ENCODE results near the gene VAV2. TPM values are rescaled to one million over a fixed set of nuclear protein-coding genes. Genes with fewer than 3 reads are reported as not detected.

The VAV2 gene
- total and polyA plus RNA-seq, 2 experiments from 2014 or later: 10.8 to 15.3 TPM

DNA sequence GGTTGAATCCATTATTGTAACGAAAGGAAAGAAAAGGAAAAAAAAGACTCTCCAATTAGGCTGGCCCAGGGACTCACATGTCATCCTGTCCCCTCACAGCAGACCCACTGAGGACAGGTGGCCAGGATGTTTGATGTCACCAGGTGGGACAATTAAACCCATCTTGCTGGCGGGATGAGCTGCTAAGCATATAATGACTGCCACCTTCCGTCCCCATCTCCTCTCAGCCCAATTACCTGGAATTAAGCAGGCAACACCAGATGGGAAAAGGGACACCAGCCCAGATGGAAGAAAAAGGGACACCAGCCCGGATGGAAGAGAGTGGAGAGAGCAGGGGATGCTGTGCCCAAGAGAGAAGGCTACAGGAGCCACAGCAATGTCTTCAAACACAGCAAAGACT lies 137.4 kb downstream of the VAV2 start:
- Histone ChIP-seq H3K4me1 (ENCODE audit: low read depth) (no peaks in the 10 kb centered on the region), H3K9me3 (ENCODE audit: low read depth) (no peaks in the 10 kb centered on the region), H3K36me3 (no peaks in the 10 kb centered on the region), H3K27ac (no peak overlapping the region), H3K4me3 (no peak overlapping the region), H3K27me3 (no peaks in the 10 kb centered on the region)
- TF ChIP-seq, protein P1, sequence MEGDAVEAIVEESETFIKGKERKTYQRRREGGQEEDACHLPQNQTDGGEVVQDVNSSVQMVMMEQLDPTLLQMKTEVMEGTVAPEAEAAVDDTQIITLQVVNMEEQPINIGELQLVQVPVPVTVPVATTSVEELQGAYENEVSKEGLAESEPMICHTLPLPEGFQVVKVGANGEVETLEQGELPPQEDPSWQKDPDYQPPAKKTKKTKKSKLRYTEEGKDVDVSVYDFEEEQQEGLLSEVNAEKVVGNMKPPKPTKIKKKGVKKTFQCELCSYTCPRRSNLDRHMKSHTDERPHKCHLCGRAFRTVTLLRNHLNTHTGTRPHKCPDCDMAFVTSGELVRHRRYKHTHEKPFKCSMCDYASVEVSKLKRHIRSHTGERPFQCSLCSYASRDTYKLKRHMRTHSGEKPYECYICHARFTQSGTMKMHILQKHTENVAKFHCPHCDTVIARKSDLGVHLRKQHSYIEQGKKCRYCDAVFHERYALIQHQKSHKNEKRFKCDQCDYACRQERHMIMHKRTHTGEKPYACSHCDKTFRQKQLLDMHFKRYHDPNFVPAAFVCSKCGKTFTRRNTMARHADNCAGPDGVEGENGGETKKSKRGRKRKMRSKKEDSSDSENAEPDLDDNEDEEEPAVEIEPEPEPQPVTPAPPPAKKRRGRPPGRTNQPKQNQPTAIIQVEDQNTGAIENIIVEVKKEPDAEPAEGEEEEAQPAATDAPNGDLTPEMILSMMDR (IDR thresholded peaks at IDR 0.05; ENCODE audit: low read depth, low read length): no peak
- DNase-seq (ENCODE audit: low read depth in 1 of 2, low spot score in 1 of 2): no peak

DNA sequence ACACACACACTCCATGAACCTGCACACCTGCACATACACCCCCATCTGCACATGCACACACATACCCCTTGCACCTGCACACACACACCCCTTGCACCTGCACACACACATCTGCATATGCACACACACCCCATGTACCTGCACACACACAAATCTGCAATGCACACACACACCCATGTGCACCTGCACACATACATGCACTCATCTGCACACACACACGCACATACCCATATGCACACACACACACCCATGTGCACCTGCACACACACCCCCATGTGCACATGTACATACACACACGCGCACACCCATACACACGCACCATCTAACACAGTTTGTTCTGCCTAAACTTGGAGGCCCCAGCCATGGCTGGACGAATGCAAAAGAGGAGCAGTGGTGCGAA lies 138.1 kb downstream of the VAV2 start:
- Histone ChIP-seq H3K4me1 (ENCODE audit: low read depth) (no peaks in the 10 kb centered on the region), H3K27ac (no peak overlapping the region)
- TF ChIP-seq, protein P1 (IDR thresholded peaks at IDR 0.05; ENCODE audit: low read depth, low read length): no peak

DNA sequence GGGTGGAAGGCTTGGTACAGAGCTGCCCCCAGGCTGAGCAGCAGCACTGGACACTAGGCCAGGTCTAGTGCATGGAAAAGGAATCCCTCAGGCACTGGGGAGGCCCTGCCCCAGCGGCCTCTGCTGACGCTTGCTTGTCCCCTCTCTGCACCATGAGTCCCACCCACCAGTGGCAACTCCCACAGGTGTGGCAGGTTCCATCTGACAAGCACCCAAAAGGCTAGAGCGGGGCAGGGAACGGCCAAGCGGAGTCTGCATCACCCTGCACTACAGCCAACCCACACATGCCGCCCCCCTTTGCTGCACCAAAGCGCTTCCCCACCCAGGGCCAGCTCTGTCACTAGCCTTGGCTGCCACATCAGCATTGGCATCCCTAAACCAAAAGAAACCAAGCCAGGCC lies 138.8 kb downstream of the VAV2 start:
- Histone ChIP-seq H3K27me3 (no peaks in the 10 kb centered on the region), H3K4me1 (ENCODE audit: low read depth) (no peaks in the 10 kb centered on the region), H3K27ac (no peak overlapping the region), H3K36me3 (no peaks in the 10 kb centered on the region), H3K4me3 (no peak overlapping the region), H3K9me3 (ENCODE audit: low read depth) (no peaks in the 10 kb centered on the region)
- no peak for DNase-seq (ENCODE audit: low read depth in 1 of 2, low spot score in 1 of 2)
- TF ChIP-seq, protein P1 (IDR thresholded peaks at IDR 0.05; ENCODE audit: low read depth, low read length): no peak

More for the DNA sequence above, 138.1 kb downstream of the VAV2 start:
- no peaks in the 10 kb centered on the region for H3K9me3 ChIP-seq (ENCODE audit: low read depth)
- no peaks in the 10 kb centered on the region for H3K27me3 ChIP-seq
- H3K4me3 ChIP-seq: no peak overlapping the region
- H3K36me3 ChIP-seq: no peaks in the 10 kb centered on the region
- DNase-seq (ENCODE audit: low read depth in 1 of 2, low spot score in 1 of 2): no peak

DNA sequence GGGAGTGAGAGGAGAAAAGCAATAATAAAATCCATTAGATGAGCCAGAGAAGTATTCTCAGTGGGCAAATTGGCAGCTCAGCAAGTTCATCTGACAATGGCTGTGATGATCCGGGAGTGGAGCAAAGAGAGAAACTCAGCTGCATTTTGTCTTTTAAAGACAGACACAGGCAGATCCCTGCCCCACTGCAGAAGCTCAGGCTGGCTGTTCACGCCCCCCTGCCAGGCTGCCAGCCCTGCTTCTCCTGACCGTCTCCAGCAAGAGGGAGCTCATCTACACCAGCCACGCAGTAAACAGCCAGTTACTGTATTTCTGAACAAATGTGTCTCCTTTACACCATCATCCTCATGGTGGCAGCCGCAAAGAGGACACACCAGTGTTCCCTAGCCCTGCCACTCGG lies 139.7 kb downstream of the VAV2 start:
- Histone ChIP-seq H3K4me3 (no peak overlapping the region), H3K4me1 (ENCODE audit: low read depth) (no peaks in the 10 kb centered on the region), H3K27me3 (no peaks in the 10 kb centered on the region), H3K9me3 (ENCODE audit: low read depth) (no peaks in the 10 kb centered on the region), H3K27ac (no peak overlapping the region), H3K36me3 (no peaks in the 10 kb centered on the region)
- TF ChIP-seq, protein P1 (IDR thresholded peaks at IDR 0.05; ENCODE audit: low read depth, low read length): no peak
- DNase-seq (ENCODE audit: low read depth in 1 of 2, low spot score in 1 of 2): no peak

DNA sequence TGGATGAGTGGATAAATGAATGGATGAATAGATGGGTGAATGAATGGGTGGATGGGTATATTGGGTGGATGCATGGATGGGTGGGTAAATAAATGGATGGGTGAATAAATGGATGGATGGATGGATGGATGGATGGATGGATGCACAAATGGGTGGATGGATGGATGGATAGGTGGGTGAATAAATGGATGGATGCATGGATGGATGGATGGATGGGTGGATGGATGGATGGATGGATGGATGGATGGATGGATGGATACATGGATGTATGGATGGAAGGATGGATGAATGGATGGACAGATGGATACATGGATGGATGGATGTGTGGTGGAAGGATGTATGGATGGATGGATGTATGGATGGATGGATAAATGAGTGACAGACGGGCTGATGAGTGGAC lies 140.4 kb downstream of the VAV2 start:
- no peaks in the 10 kb centered on the region for H3K9me3 ChIP-seq (ENCODE audit: low read depth)
- no peaks in the 10 kb centered on the region for H3K36me3 ChIP-seq
- H3K27ac ChIP-seq: no peak overlapping the region
- no peak overlapping the region for H3K4me3 ChIP-seq
- DNase-seq (ENCODE audit: low read depth in 1 of 2, low spot score in 1 of 2): no peak
- TF ChIP-seq, protein P1 (IDR thresholded peaks at IDR 0.05; ENCODE audit: low read depth, low read length): no peak
- H3K27me3 ChIP-seq: no peaks in the 10 kb centered on the region
- H3K4me1 ChIP-seq (ENCODE audit: low read depth): no peaks in the 10 kb centered on the region

DNA sequence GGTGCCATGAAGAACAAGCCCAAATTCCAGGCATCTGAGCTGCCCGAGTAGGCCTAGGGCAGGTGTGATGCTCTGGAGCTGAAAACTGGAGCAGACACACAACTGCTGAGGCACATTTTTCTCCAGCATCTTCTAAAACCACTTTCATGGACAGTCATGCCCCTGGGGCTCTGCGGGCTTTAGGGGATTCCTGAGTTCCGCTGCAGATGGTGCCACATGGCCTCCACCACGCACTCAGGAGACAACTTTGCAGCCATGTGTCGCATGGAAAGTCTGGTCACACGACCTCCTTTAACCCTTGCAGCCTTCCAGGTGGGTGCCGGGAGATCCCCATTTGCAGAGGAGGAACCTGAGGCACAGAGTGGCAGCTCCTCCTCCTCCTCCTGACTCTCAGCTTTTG lies 141.2 kb downstream of the VAV2 start:
- Histone ChIP-seq H3K27me3 (no peaks in the 10 kb centered on the region), H3K4me1 (ENCODE audit: low read depth) (no peaks in the 10 kb centered on the region), H3K36me3 (no peaks in the 10 kb centered on the region), H3K9me3 (ENCODE audit: low read depth) (no peaks in the 10 kb centered on the region), H3K4me3 (no peak overlapping the region), H3K27ac (no peak overlapping the region)
- DNase-seq (ENCODE audit: low read depth in 1 of 2, low spot score in 1 of 2): no peak
- TF ChIP-seq, protein P1 (IDR thresholded peaks at IDR 0.05; ENCODE audit: low read depth, low read length): no peak

Measured in cardiac muscle cell (in vitro differentiated cells and primary cell).